Activated CD4-positive, alpha-beta T cell treated with anti-CD3 and anti-CD28 coated beads for 36 hours (primary cell): ENCODE measurements around the gene SDCBP2. TPM values are rescaled to one million over a fixed set of nuclear protein-coding genes. Genes with fewer than 3 reads are reported as not detected.

Source experiments
- total RNA-seq, 2 experiments: library from RNA; stranded (reverse); gene quantifications; one replicate each; pipeline ENCODE4 v1.2.3, GENCODE V29; 2021

The SDCBP2 gene
- total RNA-seq, 2 experiments from 2014 or later: 2.8 to 3.2 TPM

Other genes with a start within 250 kb of the SDCBP2 start
- gene PSMF1, start 210.5 kb downstream of the SDCBP2 start, total RNA-seq: 100 to 1,000 TPM; 143 to 178 TPM
- 1 to 10 TPM; 1.5 to 2.0 TPM for gene TMEM74B, start 144.2 kb downstream of the SDCBP2 start, total RNA-seq
- gene C20orf202, start 125.7 kb downstream of the SDCBP2 start, total RNA-seq: not detected
- under 1 TPM in 1 of 2 experiments, not detected in 1; 0.32 TPM for gene RAD21L1, start 103.1 kb downstream of the SDCBP2 start, total RNA-seq
- 1 to 10 TPM; 2.5 to 2.9 TPM for gene SNPH, start 62.8 kb downstream of the SDCBP2 start, total RNA-seq
- gene FKBP1A, start 63.9 kb upstream of the SDCBP2 start, total RNA-seq: 100 to 1,000 TPM; 265 to 316 TPM
- 10 to 100 TPM; 71.3 to 78.1 TPM for gene NSFL1C, start 137.7 kb upstream of the SDCBP2 start, total RNA-seq
- gene SIRPB2, start 162.3 kb upstream of the SDCBP2 start, total RNA-seq: not detected
- gene SIRPD, start 228.6 kb upstream of the SDCBP2 start, total RNA-seq: not detected